Smooth muscle cell (in vitro differentiated cells): ENCODE results near the gene ANK3. TPM values are rescaled to one million over a fixed set of nuclear protein-coding genes. Genes with fewer than 3 reads are reported as not detected.

Experiments used
- DNase-seq: peaks from one replicate; lab custom pipeline; 2025; ENCODE audit not compliant: unreplicated experiment; lab: John Stamatoyannopoulos, UW
- H2AFZ ChIP-seq: fragments of 200-600 bp; sonication (generic); 2 replicates; pipeline ENCODE4 v1.6.0; 2016; ENCODE audit warnings: antibody characterized with exemption, low read depth, mild to moderate bottlenecking
- H3F3A ChIP-seq: fragments of 200-600 bp; sonication (generic); 2 replicates; pipeline ENCODE4 v1.6.0; 2017; ENCODE audit warnings: antibody characterized with exemption, low read depth
- H3K27ac ChIP-seq: fragments of 200-600 bp; sonication (generic); 2 replicates; pipeline ENCODE4 v1.5.1; 2016; ENCODE audit warnings: low read depth, mild to moderate bottlenecking
- H3K27me3 ChIP-seq: fragments of 200-600 bp; sonication (generic); 2 replicates; pipeline ENCODE4 v1.6.1; 2016; ENCODE audit warnings: low read depth, mild to moderate bottlenecking
- H3K36me3 ChIP-seq: fragments of 200-600 bp; sonication (generic); 2 replicates; pipeline ENCODE4 v1.5.1; 2016; ENCODE audit warnings: low read depth
- H3K4me1 ChIP-seq: fragments of 200-600 bp; sonication (generic); 2 replicates; pipeline ENCODE4 v1.5.1; 2016; ENCODE audit warnings: low read depth
- H3K4me2 ChIP-seq: fragments of 200-600 bp; sonication (generic); 2 replicates; pipeline ENCODE4 v1.6.0; 2016; ENCODE audit warnings: mild to moderate bottlenecking
- H3K4me3 ChIP-seq: fragments of 200-600 bp; sonication (generic); 2 replicates; pipeline ENCODE4 v1.5.1; 2016; ENCODE audit warnings: mild to moderate bottlenecking
- H3K79me2 ChIP-seq: fragments of 200-600 bp; sonication (generic); 2 replicates; pipeline ENCODE4 v1.6.0; 2016; ENCODE audit warnings: low read depth, mild to moderate bottlenecking
- H3K9ac ChIP-seq: fragments of 200-600 bp; sonication (generic); 2 replicates; pipeline ENCODE4 v1.6.0; 2016; ENCODE audit warnings: low read depth
- H3K9me3 ChIP-seq: fragments of 200-600 bp; sonication (generic); replicated peaks from 2 replicates; pipeline ENCODE4 v1.5.1; 2016; ENCODE audit warnings: low read depth
- H4K20me1 ChIP-seq: fragments of 200-600 bp; sonication (generic); 2 replicates; pipeline ENCODE4 v1.6.0; 2016; ENCODE audit warnings: low read depth
- CTCF ChIP-seq: fragments of 200-600 bp; sonication (generic); IDR thresholded peaks from 2 replicates; pipeline ENCODE4 v1.5.1; 2017; ENCODE audit warnings: borderline replicate concordance, mild to moderate bottlenecking, antibody characterized with exemption; ENCODE audit not compliant: insufficient read depth, poor library complexity, severe bottlenecking
- WGBS: methylation state at CpG from one replicate; pipeline ENCODE4 v1.1.7; 2016; ENCODE audit warnings: low lambda C conversion rate; 5-methylcytosine and 5-hydroxymethylcytosine counted together
- polyA plus RNA-seq: library from polyadenylated mRNA; unstranded; fragments of >200 nt; fragmentation: Nextera tagmentation; extraction: Ambion mirVana; gene quantifications from 2 replicates; pipeline ENCODE4 v1.2.1, GENCODE V29; 2016
- total RNA-seq: library from RNA; depleted of rRNA; stranded (reverse); fragments of >200 nt; gene quantifications from 2 replicates; pipeline ENCODE4 v1.2.3, GENCODE V29; 2014

ANK3 gene
- total and polyA plus RNA-seq, 2 experiments from 2014 or later: 28.2 to 85.5 TPM

- no peak for TF ChIP-seq CTCF
- Histone ChIP-seq H4K20me1 (no peaks in the 10 kb centered on the region), H3K4me1 (peaks cover 11% of the 10 kb centered on the region), H3K9me3 (no peaks in the 10 kb centered on the region), H3K79me2 (no peaks in the 10 kb centered on the region), H3K9ac (no peak overlapping the region), H3K27me3 (no peaks in the 10 kb centered on the region), H3K4me3 (no peak overlapping the region), H3K36me3 (no peaks in the 10 kb centered on the region), H3K27ac (no peak overlapping the region), H3F3A (no peaks in the 10 kb centered on the region), H3K4me2 (no peak overlapping the region), H2AFZ (no peak overlapping the region)
- DNase-seq: no peak
- 70% methylated on average over 2 of the region's 2 CpGs for WGBS
Observed at GRCh38 chr10:60258429-60258797, 131.3 kb downstream of the ANK3 start.

- H3K36me3 ChIP-seq: no peaks in the 10 kb centered on the region
- H3K9me3 ChIP-seq: no peaks in the 10 kb centered on the region
- no peaks in the 10 kb centered on the region for H3K27me3 ChIP-seq
- peaks cover 11% of the 10 kb centered on the region for H3K4me1 ChIP-seq
- no peak overlapping the region for H3K4me3 ChIP-seq
- no peak for TF ChIP-seq CTCF
- DNase-seq: no peak
- 69% methylated on average over 3 of the region's 3 CpGs for WGBS
- no peak overlapping the region for H3K9ac ChIP-seq
- no peaks in the 10 kb centered on the region for H3F3A ChIP-seq
- no peaks in the 10 kb centered on the region for H4K20me1 ChIP-seq
- no peak overlapping the region for H2AFZ ChIP-seq
- H3K79me2 ChIP-seq: no peaks in the 10 kb centered on the region
- H3K27ac ChIP-seq: no peak overlapping the region
- no peak overlapping the region for H3K4me2 ChIP-seq
Observed at GRCh38 chr10:60257767-60258428, 131.8 kb downstream of the ANK3 start.

GRCh38 chr10:60254776-60255175 is 134.9 kb downstream of the ANK3 start:
- H3K9ac ChIP-seq: no peak overlapping the region
- H3K4me2 ChIP-seq: no peak overlapping the region
- no peak for TF ChIP-seq CTCF
- H3K4me1 ChIP-seq: peaks cover 11% of the 10 kb centered on the region
- H3K27ac ChIP-seq: no peak overlapping the region
- no peak overlapping the region for H3K4me3 ChIP-seq
- no peaks in the 10 kb centered on the region for H3K9me3 ChIP-seq
- no peaks in the 10 kb centered on the region for H3K27me3 ChIP-seq
- no peaks in the 10 kb centered on the region for H4K20me1 ChIP-seq
- no peak for DNase-seq
- no peak overlapping the region for H2AFZ ChIP-seq
- H3F3A ChIP-seq: no peaks in the 10 kb centered on the region
- no peaks in the 10 kb centered on the region for H3K36me3 ChIP-seq
- no peaks in the 10 kb centered on the region for H3K79me2 ChIP-seq

GRCh38 chr10:60253484-60253883 is 136.2 kb downstream of the ANK3 start:
- H3K79me2 ChIP-seq: no peaks in the 10 kb centered on the region
- H3K9ac ChIP-seq: no peak overlapping the region
- H3K27me3 ChIP-seq: no peaks in the 10 kb centered on the region
- H3K36me3 ChIP-seq: no peaks in the 10 kb centered on the region
- H3K4me1 ChIP-seq: peaks cover 6% of the 10 kb centered on the region
- no peak overlapping the region for H2AFZ ChIP-seq
- no peak for TF ChIP-seq CTCF
- H3K4me2 ChIP-seq: no peak overlapping the region
- H3K27ac ChIP-seq: no peak overlapping the region
- DNase-seq: no peak
- no peaks in the 10 kb centered on the region for H3F3A ChIP-seq
- no peaks in the 10 kb centered on the region for H4K20me1 ChIP-seq
- H3K4me3 ChIP-seq: no peak overlapping the region
- no peaks in the 10 kb centered on the region for H3K9me3 ChIP-seq
